ENCODE results near the gene FMN1.
"Not testable (repeated sequence)": the region's sequence is repeated elsewhere in the genome, so short reads cannot be mapped to it uniquely, and the experiment has no call there.

- not testable (repeated sequence) for TF ChIP-seq POLR2A, CTCF (IDR thresholded peaks at IDR 0.05)
Observed at GRCh38 chr15:32950051-32950450, 244.5 kb downstream of the FMN1 start.

Measured in esophagus squamous epithelium (tissue), 4 donors.